Thyroid gland (tissue), 4 donors: ENCODE measurements around the gene POFUT2.

Source experiments
- CTCF ChIP-seq, 6 experiments: fragments of 200-600 bp in 3 of 6; fragments of 450-650 bp in 3 of 6; sonication (generic) in 3 of 6; IDR thresholded peaks; one replicate each; pipeline ENCODE4 v1.5.1; 2016 to 2019; ENCODE audit warnings: antibody characterized with exemption in 6 of 6, mild to moderate bottlenecking in 2 of 6, inconsistent platforms in 1 of 6, moderate library complexity in 1 of 6
- POLR2A ChIP-seq, 2 donors: fragments of 450-650 bp; IDR thresholded peaks; one replicate each; pipeline ENCODE4 v1.6.1; 2017; ENCODE audit warnings: antibody characterized with exemption in 2 of 2, mild to moderate bottlenecking in 2 of 2, moderate library complexity in 1 of 2

- TF ChIP-seq CTCF (IDR thresholded peaks at IDR 0.05), result no peak
- no peak for TF ChIP-seq POLR2A (IDR thresholded peaks at IDR 0.05)
Observed at GRCh38 chr21:45302082-45303061, 14.7 kb upstream of the POFUT2 start.
